Colonic mucosa (tissue), 4 donors: ENCODE results near the gene DDX25. TPM values are rescaled to one million over a fixed set of nuclear protein-coding genes. Genes with fewer than 3 reads are reported as not detected.

Experiments used
- DNase-seq: peaks from one replicate; pipeline ENCODE4 v3.0.0-alpha.2; 2020
- H3K27ac ChIP-seq: fragments of 200-600 bp; one replicate; pipeline ENCODE4 v1.8.0; 2021
- H3K27me3 ChIP-seq: fragments of 200-600 bp; one replicate; pipeline ENCODE4 v1.8.0; 2021
- H3K36me3 ChIP-seq: fragments of 200-600 bp; one replicate; pipeline ENCODE4 v1.8.0; 2021
- H3K4me1 ChIP-seq: fragments of 200-600 bp; one replicate; pipeline ENCODE4 v1.8.0; 2021; ENCODE audit warnings: mild to moderate bottlenecking
- H3K4me3 ChIP-seq: fragments of 200-600 bp; one replicate; pipeline ENCODE4 v1.8.0; 2021
- H3K9ac ChIP-seq, 2 donors: one replicate each; pipeline ENCODE4 v1.7.0; 2013; ENCODE audit warnings: control low read depth in 2 of 2, low read depth in 2 of 2, low read length in 2 of 2
- H3K9me3 ChIP-seq: fragments of 200-600 bp; one replicate; pipeline ENCODE4 v1.8.0; 2021
- intact Hi-C: fragments of 100-400 bp; cut with DNase I; formaldehyde crosslinking; loops from one replicate; pipeline ENCODE4 v1.14.1; 2022
- total RNA-seq, 2 donors: library from RNA; stranded (reverse); fragmentation: NEBNext Ultra II Directional in 1 of 2; extraction: Animal tissue kit (Norgen Biotek cat#: 25700) in 1 of 2; gene quantifications; one replicate each; pipeline ENCODE4 v1.2.1, GENCODE V29; 2021
- TF ChIP-seq, protein P1 (sequence below): fragments of 200-600 bp; IDR thresholded peaks from one replicate; pipeline ENCODE4 v1.8.0; 2022; ENCODE audit warnings: antibody characterized with exemption, mild to moderate bottlenecking
- donor health status: healthy.
- donor health status: DM: no; HTN: no; CAD: no.
- donor health status: DM: no; HTN: no; CAD: no.

The DDX25 gene
- total RNA-seq, 2 donors from 2014 or later: 0.16 TPM; not detected in 1

DNA sequence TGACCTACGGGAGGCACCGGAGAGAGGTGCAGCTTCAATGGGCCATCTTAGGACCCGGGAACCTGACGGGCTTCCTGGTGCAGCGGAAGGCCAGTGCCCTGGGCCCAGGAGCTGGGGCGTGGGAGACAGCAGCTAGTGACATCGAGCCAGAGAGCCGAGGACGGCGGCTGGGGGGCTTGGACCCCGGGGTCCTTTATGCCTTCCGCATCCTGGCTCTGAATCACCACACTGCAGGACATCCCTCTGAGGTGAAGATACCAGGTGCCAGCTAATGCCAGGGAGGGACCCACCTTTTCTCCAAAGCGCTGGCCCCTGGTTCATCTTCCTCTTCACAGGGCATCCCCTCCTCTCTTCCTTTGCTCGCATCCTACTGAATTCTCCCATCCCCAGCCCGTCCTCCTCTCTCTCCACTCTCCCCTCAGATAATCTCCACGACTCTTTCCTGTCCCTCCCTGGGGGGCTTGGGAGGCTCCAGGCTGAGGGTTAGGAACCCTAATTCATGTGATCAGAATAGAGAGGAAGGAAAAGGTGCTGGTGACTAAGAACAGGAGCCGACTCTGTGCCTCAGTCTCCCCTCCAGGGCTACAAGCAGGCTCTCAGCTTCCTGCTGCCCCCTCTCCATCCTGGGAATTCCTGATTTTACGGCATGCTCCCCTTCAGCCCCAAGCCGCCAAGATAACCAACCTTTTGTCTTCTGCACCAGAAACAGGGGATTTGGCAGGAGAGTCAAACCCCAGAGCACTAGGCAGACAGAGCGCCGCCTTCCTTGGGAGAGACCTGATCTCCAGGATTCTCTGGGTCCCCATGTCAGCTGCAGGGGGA lies 50.0 kb downstream of the DDX25 start:
- H3K27ac ChIP-seq: no peak overlapping the region
- no peak overlapping the region for H3K9ac ChIP-seq
- TF ChIP-seq, protein P1, sequence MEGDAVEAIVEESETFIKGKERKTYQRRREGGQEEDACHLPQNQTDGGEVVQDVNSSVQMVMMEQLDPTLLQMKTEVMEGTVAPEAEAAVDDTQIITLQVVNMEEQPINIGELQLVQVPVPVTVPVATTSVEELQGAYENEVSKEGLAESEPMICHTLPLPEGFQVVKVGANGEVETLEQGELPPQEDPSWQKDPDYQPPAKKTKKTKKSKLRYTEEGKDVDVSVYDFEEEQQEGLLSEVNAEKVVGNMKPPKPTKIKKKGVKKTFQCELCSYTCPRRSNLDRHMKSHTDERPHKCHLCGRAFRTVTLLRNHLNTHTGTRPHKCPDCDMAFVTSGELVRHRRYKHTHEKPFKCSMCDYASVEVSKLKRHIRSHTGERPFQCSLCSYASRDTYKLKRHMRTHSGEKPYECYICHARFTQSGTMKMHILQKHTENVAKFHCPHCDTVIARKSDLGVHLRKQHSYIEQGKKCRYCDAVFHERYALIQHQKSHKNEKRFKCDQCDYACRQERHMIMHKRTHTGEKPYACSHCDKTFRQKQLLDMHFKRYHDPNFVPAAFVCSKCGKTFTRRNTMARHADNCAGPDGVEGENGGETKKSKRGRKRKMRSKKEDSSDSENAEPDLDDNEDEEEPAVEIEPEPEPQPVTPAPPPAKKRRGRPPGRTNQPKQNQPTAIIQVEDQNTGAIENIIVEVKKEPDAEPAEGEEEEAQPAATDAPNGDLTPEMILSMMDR: no peak
- no peak overlapping the region for H3K4me3 ChIP-seq
- H3K36me3 ChIP-seq: no peaks in the 10 kb centered on the region
- no peak for DNase-seq
- H3K27me3 ChIP-seq: no peaks in the 10 kb centered on the region
- intact Hi-C loops: no loop called here
- H3K4me1 ChIP-seq: no peaks in the 10 kb centered on the region
- no peaks in the 10 kb centered on the region for H3K9me3 ChIP-seq

DNA sequence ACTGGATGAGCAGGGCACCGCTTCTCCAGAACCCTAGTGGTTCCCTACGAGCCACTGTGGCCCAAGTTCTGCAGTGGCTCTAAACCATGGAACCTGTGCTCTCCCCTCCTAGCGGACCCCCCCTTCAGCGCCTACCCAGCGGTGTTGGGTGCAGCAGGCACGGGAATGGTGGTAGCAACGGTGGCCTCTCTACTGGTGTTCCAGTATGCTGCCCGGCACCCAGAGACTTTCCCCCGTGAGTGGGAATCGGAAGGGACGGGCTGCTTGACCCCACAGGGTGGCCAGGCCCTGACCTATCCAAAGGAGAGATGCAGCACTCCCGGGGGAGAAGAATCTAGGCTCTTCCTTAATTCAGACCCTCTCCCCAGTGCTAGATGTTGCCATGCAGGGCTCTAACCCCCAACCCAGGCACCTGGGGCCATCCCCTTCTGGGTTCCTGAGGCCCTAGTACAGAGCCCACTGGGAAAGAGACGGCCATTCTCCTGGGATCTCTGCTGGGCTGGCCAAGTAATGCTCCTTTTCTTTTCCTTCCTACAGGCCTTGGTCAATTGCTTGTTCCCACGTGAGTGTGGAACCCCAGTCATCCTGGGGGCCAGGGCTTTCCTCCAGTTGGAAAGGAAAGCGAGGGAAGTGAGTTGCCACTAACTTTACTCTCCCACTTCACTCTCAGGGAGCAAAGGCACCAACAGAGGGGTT lies 50.8 kb downstream of the DDX25 start:
- no peak for DNase-seq
- TF ChIP-seq, protein P1: no peak
- Histone ChIP-seq H3K4me3 (no peak overlapping the region), H3K4me1 (no peaks in the 10 kb centered on the region), H3K9ac (no peak overlapping the region), H3K36me3 (no peaks in the 10 kb centered on the region), H3K27ac (no peak overlapping the region), H3K9me3 (no peaks in the 10 kb centered on the region), H3K27me3 (no peaks in the 10 kb centered on the region)
- intact Hi-C loops: no loop called here

DNA sequence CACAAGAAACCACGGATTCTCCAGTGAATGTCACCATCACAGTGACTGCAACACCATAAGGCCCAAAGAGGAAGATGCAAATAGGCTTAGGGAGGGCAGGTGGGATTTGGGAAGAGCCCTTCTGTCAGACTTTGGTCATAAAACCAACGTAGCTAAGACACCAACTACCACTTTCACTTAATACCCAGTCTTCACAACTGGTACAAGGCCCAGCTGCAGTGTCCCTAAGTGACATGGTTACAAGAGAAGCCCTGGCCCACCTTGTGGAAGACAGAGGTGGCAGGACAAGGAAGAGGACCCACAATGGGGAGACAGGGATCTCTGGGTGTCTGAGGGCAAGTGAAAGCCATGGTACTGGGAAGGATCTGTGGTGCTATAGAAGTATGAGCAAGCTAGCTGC lies 51.5 kb downstream of the DDX25 start:
- H3K9ac ChIP-seq: no peak overlapping the region
- TF ChIP-seq, protein P1: no peak
- H3K4me3 ChIP-seq: no peak overlapping the region
- DNase-seq: no peak
- intact Hi-C loops: no loop called here
- H3K9me3 ChIP-seq: no peaks in the 10 kb centered on the region
- H3K27ac ChIP-seq: no peak overlapping the region
- no peaks in the 10 kb centered on the region for H3K36me3 ChIP-seq
- H3K4me1 ChIP-seq: no peaks in the 10 kb centered on the region
- H3K27me3 ChIP-seq: no peaks in the 10 kb centered on the region

DNA sequence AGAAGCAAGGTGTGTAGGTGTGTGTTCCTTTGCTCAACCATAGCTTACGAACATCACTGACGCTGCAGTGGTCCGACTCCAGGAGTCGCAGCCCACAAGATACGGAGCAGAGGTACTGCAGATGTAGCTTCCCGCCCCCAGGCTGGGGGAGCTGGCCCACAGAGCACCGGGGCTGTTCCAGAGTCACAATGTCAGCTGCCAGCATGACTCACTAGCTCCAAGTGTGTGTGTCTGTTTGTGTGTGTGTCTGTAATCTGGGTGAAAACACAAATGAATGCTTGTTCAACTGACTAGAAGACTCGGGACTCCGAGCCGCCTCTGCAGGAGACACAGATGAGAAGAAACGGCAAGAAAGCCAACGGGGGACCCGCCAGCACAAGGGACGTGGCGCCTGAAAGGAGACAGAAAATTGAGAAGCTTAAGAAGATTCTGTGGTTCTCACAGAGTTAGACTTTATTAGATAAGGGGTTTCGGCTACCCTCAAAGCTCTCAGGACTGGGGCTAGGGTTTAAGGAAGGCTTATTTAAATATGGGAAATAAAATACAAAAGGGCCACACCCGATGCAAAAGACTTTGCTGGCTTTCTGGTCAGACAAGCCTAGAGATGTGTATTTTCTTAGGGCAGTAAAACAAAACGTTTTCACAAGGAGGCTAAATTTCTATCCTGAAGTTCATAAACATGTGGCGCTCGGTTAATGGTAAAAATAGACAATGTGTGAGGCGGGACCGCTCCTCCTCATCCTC lies 52.3 kb downstream of the DDX25 start:
- H3K9ac ChIP-seq: no peak overlapping the region
- DNase-seq: no peak
- TF ChIP-seq, protein P1: no peak
- no peak overlapping the region for H3K27ac ChIP-seq
- intact Hi-C loops: no loop called here
- H3K9me3 ChIP-seq: no peaks in the 10 kb centered on the region
- no peaks in the 10 kb centered on the region for H3K36me3 ChIP-seq
- no peaks in the 10 kb centered on the region for H3K27me3 ChIP-seq
- H3K4me1 ChIP-seq: no peaks in the 10 kb centered on the region
- H3K4me3 ChIP-seq: no peak overlapping the region

DNA sequence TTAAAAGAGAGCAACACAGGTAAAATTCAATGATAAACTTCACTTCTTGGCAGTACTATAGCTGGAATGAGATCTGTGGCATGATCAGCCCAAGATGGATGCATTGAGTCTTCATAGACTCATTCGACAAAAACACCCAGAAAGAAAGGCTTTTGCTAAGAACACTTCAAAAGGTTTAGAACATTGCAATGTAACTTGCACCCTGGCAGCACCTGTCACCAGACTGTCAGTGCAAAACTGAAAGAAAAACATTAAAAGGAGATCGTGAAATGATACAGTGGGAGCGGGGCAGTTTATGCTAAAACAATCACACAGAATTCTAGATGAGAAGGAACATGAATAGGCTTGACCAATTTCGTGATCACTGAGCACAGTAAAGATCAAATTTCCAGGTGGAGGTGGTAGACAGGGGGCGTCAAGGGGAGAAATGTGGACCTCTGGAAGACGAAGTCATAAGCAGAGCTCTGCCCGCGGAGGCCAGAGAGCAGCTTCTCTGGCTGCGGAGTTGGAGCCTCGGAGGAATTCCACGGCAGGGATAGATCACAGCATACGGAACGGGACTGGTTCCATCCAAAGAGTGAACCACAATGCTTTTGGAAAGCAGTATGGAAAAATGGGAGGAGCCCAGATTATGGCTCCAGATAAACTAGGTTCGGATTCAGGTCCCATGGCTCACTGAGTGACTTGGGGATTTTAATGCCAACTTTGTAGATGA lies 53.5 kb downstream of the DDX25 start:
- Histone ChIP-seq H3K9ac (no peak overlapping the region), H3K36me3 (no peaks in the 10 kb centered on the region), H3K27ac (no peak overlapping the region), H3K27me3 (no peaks in the 10 kb centered on the region), H3K4me1 (no peaks in the 10 kb centered on the region), H3K4me3 (no peak overlapping the region), H3K9me3 (no peaks in the 10 kb centered on the region)
- no peak for DNase-seq
- TF ChIP-seq, protein P1: no peak
- intact Hi-C loops: no loop called here
